ENCODE measurements around the gene GALC.

DNA sequence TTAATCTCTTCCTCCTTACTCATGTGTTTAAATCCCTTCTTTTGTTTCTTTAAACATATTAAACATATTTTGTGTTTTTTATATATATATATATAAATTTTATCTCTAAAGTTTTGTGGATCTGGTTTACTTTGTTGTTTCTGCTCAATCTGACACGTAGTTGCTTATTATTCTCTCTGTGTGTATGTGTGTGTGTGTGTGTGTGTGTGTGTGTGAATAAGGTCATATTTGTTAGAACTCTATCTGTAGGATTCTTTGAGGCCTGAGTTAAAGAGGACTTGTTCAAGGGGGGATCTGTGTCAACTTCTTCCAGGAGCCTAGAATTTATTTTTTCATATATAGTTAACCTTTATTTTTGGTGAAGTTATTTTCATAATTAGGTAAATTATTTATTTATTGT, 14.6 kb upstream of the GALC start:
- TF ChIP-seq POLR2A (IDR thresholded peaks at IDR 0.05; ENCODE audit: low read depth, low read length) (no peak), TAF1 (IDR thresholded peaks at IDR 0.05; ENCODE audit: low read depth, low read length) (no peak), SPI1 (IDR thresholded peaks at IDR 0.05; ENCODE audit: low read depth, low read length) (no peak), POLR2AphosphoS5 (IDR thresholded peaks at IDR 0.05; ENCODE audit: low read depth, low read length) (no peak), POU2F2 (IDR thresholded peaks at IDR 0.05; ENCODE audit: low read depth, low read length) (no peak), PAX5 (IDR thresholded peaks at IDR 0.05; ENCODE audit: insufficient read depth, low read length, severe bottlenecking) (no peak)
